PC-3 (cell line): ENCODE measurements around the gene COPS8. TPM values are rescaled to one million over a fixed set of nuclear protein-coding genes. Genes with fewer than 3 reads are reported as not detected.
A peak's percentile ranks its signal among the peaks of the same experiment; 100 is the strongest.

Experiments used
- ATAC-seq: fragments of 200-7000 bp; cut with Tn5 transposase; 2 replicates; pipeline ENCODE4 v1.9.1; 2020; ENCODE audit warnings: mild to moderate bottlenecking, moderate library complexity
- BruUV-seq: library from RNA; stranded (reverse); fragments of 400-500 nt; replicated peaks from 2 replicates; lab custom pipeline; 2021; lab: Mats Ljungman, UMichigan
- CTCF ChIA-PET: fragments of 300-600 bp; sonication (Branson Sonifier 250); formaldehyde crosslinking; loops from one replicate; lab custom pipeline; 2022; ENCODE audit warnings: antibody characterized with exemption; lab: Charles Lee
- POLR2A ChIA-PET: fragments of 300-600 bp; sonication (Branson Sonifier 250); formaldehyde crosslinking; loops from one replicate; lab custom pipeline; 2022; ENCODE audit warnings: antibody characterized with exemption; ENCODE audit not compliant: unreplicated experiment; lab: Charles Lee
- DNase-seq: peaks from one replicate; pipeline ENCODE4 v3.0.0-alpha.2; 2015
- H2AFZ ChIP-seq: fragments of 300-600 bp; sonication (generic); 2 replicates; pipeline ENCODE4 v1.6.0; 2016; ENCODE audit warnings: antibody characterized with exemption, low read length
- H3F3A ChIP-seq: fragments of 300-600 bp; sonication (generic); one replicate; pipeline ENCODE4 v1.6.0; 2017; ENCODE audit warnings: antibody characterized with exemption, low read length, control low read depth, mild to moderate bottlenecking; ENCODE audit not compliant: unreplicated experiment
- H3K27ac ChIP-seq: fragments of 300-600 bp; sonication (generic); 2 replicates; pipeline ENCODE4 v1.5.1; 2016; ENCODE audit warnings: mild to moderate bottlenecking, low read length
- H3K27me3 ChIP-seq: fragments of 300-600 bp; sonication (generic); 2 replicates; pipeline ENCODE4 v1.6.1; 2016; ENCODE audit warnings: low read length, mixed read lengths
- H3K36me3 ChIP-seq: fragments of 300-600 bp; sonication (generic); 2 replicates; pipeline ENCODE4 v1.6.1; 2016; ENCODE audit warnings: low read depth, mixed run types, low read length, mixed read lengths
- H3K4me1 ChIP-seq: fragments of 300-600 bp; sonication (generic); 2 replicates; pipeline ENCODE4 v1.5.1; 2016; ENCODE audit warnings: low read length; ENCODE audit not compliant: insufficient read depth
- H3K4me2 ChIP-seq: fragments of 300-600 bp; sonication (generic); 2 replicates; pipeline ENCODE4 v1.6.0; 2016; ENCODE audit warnings: low read length
- H3K4me3 ChIP-seq: fragments of 300-600 bp; sonication (generic); 2 replicates; pipeline ENCODE4 v1.5.1; 2016; ENCODE audit warnings: mild to moderate bottlenecking, low read length, mixed read lengths
- H3K79me2 ChIP-seq: fragments of 300-600 bp; sonication (generic); 2 replicates; pipeline ENCODE4 v1.6.1; 2017; ENCODE audit warnings: low read length, mixed read lengths
- H3K9ac ChIP-seq: fragments of 300-600 bp; sonication (generic); 2 replicates; pipeline ENCODE4 v1.6.0; 2016; ENCODE audit warnings: mild to moderate bottlenecking, low read length
- H3K9me2 ChIP-seq: fragments of 300-600 bp; sonication (generic); replicated peaks from 2 replicates; pipeline ENCODE4 v1.6.1; 2016; ENCODE audit warnings: mixed run types, low read length, mixed read lengths
- H3K9me3 ChIP-seq: fragments of 300-600 bp; sonication (generic); 2 replicates; pipeline ENCODE4 v1.6.1; 2016; ENCODE audit warnings: low read length, mixed read lengths
- H4K20me1 ChIP-seq: fragments of 300-600 bp; sonication (generic); 2 replicates; pipeline ENCODE4 v1.6.1; 2016; ENCODE audit warnings: low read length, mixed read lengths
- CTCF ChIP-seq: fragments of 300-600 bp; sonication (generic); conservative IDR thresholded peaks from 2 replicates; pipeline ENCODE4 v1.5.1; 2017; ENCODE audit warnings: antibody characterized with exemption, low read depth, mild to moderate bottlenecking, low read length
- EZH2 ChIP-seq: fragments of 300-600 bp; sonication (generic); IDR thresholded peaks from one replicate; pipeline ENCODE4 v1.6.1; 2017; ENCODE audit warnings: antibody characterized with exemption, mild to moderate bottlenecking, low read length; ENCODE audit not compliant: unreplicated experiment
- EZH2phosphoT487 ChIP-seq: fragments of 300-600 bp; sonication (generic); IDR thresholded peaks from 2 replicates; pipeline ENCODE4 v1.6.1; 2018; ENCODE audit warnings: mild to moderate bottlenecking, antibody characterized with exemption, low read length, borderline replicate concordance
- intact Hi-C: fragments of 100-400 bp; cut with micrococcal nuclease; formaldehyde crosslinking; loops from 2 replicates; pipeline ENCODE4 v1.9.0; 2023
- total RNA-seq: library from RNA; depleted of rRNA; stranded (reverse); fragments of >200 nt; gene quantifications from 2 replicates; pipeline ENCODE4 v1.2.3, GENCODE V29; 2014

Gene COPS8
- total RNA-seq, 1 experiment from 2014 or later: 109 TPM

GRCh38 chr2:237116431-237116830 lies 30.7 kb downstream of the COPS8 start:
- no peak overlapping the region for H3K4me3 ChIP-seq
- ATAC-seq: no peak
- TF ChIP-seq CTCF: no peak
- TF ChIP-seq EZH2phosphoT487: no peak
- TF ChIP-seq EZH2: no peak
- no peaks in the 10 kb centered on the region for H4K20me1 ChIP-seq
- no peak for DNase-seq
- H3K9me2 ChIP-seq: no peaks in the 10 kb centered on the region
- H2AFZ ChIP-seq: no peak overlapping the region
- BruUV-seq: no TSS peak
- H3K4me2 ChIP-seq: no peak overlapping the region
- intact Hi-C loops: no loop called here
- H3K36me3 ChIP-seq: no peaks in the 10 kb centered on the region
- H3K4me1 ChIP-seq: peaks cover 14% of the 10 kb centered on the region
- H3K27me3 ChIP-seq: no peaks in the 10 kb centered on the region
- no peak overlapping the region for H3K9ac ChIP-seq
- H3K27ac ChIP-seq: no peak overlapping the region
- POLR2A ChIA-PET: no interaction called here
- no peaks in the 10 kb centered on the region for H3K79me2 ChIP-seq
- CTCF ChIA-PET: no interaction called here
- no peaks in the 10 kb centered on the region for H3F3A ChIP-seq
- no peaks in the 10 kb centered on the region for H3K9me3 ChIP-seq

GRCh38 chr2:237118025-237118424 lies 32.3 kb downstream of the COPS8 start:
- Histone ChIP-seq H3K79me2 (no peaks in the 10 kb centered on the region), H3K27ac (no peak overlapping the region), H3K4me2 (peak overlapping the region; percentile 20; the same call in 1 of the 2 replicates), H2AFZ (no peak overlapping the region), H3K36me3 (no peaks in the 10 kb centered on the region), H3K4me1 (peaks cover 18% of the 10 kb centered on the region), H3K9ac (no peak overlapping the region), H3K4me3 (no peak overlapping the region), H3K9me2 (no peaks in the 10 kb centered on the region), H4K20me1 (no peaks in the 10 kb centered on the region), H3K9me3 (no peaks in the 10 kb centered on the region), H3K27me3 (no peaks in the 10 kb centered on the region), H3F3A (no peaks in the 10 kb centered on the region)
- TF ChIP-seq EZH2 (no peak), EZH2phosphoT487 (no peak), CTCF (no peak)
- no TSS peak for BruUV-seq
- peak; percentile 63 for DNase-seq
- ChIA-PET CTCF (interaction anchor here (1.0 kb wide), 1 partner anchor 454 kb away, joined by 3 read pairs; no protein-coding TSS in a partner anchor), POLR2A (no interaction called here)
- intact Hi-C loops: no loop called here
- peak; percentile 56 for ATAC-seq

- Histone ChIP-seq H3K4me2 (no peak overlapping the region), H3K27me3 (no peaks in the 10 kb centered on the region), H2AFZ (no peak overlapping the region), H3K9ac (no peak overlapping the region), H3K36me3 (no peaks in the 10 kb centered on the region), H3F3A (no peaks in the 10 kb centered on the region), H3K9me3 (no peaks in the 10 kb centered on the region), H3K79me2 (no peaks in the 10 kb centered on the region), H3K4me1 (peaks cover 18% of the 10 kb centered on the region), H3K4me3 (no peak overlapping the region), H3K27ac (no peak overlapping the region), H4K20me1 (no peaks in the 10 kb centered on the region), H3K9me2 (no peaks in the 10 kb centered on the region)
- intact Hi-C loops: no loop called here
- CTCF ChIA-PET: interaction anchor here (1.0 kb wide), 1 partner anchor 453 kb away, joined by 3 read pairs; no protein-coding TSS in a partner anchor
- POLR2A ChIA-PET: no interaction called here
- TF ChIP-seq EZH2phosphoT487 (no peak), CTCF (no peak), EZH2 (no peak)
- ATAC-seq (no peak), DNase-seq (no peak)
- BruUV-seq: no TSS peak
Observed at GRCh38 chr2:237118561-237119155, 33.0 kb downstream of the COPS8 start.
